ENCODE data around the gene TKFC.
A peak's percentile ranks its signal among the peaks of the same experiment; 100 is the strongest.

Gene TKFC

GRCh38 chr11:61332797-61333549 lies at the start of gene TKFC, which contains the start of gene DDB1:
Gene TKFC (plus strand): TSS chr11:61333228. CDS start chr11:61334729, 1,501 bp downstream.
Gene DDB1 (minus strand): TSS chr11:61333105. CDS start chr11:61332968, 137 bp downstream.
- DNase-seq (ENCODE audit: low read depth in 2 of 2): peak; percentile 93 to 94

- no peak for DNase-seq (ENCODE audit: low read depth in 2 of 2)
These were observed 49.4 kb upstream of the TKFC start for GRCh38 chr11:61283613-61284012.

DNA sequence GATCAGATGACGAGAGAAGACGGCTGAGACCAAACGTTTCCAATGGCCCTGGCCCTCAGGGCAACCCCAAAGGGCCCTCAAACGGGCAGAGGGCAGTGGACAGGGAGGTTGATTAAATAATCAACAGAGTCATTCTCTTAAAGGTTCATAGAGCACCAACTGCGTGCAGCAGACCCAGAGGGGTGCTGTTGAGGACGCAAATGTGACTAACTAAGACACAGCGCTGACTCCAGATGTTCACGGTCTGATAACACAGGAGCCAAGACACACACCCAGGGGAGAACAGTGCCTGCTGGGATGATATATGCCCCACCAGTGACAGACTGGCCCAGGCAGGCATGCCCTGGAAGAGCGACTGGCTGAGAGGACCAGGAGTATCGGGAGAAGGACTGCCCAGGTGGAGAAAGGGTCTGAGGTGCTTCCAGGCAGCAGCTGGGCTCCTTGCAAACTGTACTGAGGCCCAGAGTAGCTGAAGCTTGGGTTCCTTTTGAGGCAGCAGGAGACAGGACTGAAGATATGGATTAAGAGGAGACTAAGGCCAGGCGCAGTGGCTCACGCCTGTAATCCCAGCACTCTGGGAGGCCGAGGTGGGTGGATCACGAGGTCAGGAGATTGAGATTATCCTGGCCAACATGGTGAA lies 45.6 kb upstream of the TKFC start:
- DNase-seq (ENCODE audit: low read depth in 2 of 2): no peak

GRCh38 chr11:61290905-61291690 lies 41.9 kb upstream of the TKFC start:
- DNase-seq (ENCODE audit: low read depth in 2 of 2): no peak

DNA sequence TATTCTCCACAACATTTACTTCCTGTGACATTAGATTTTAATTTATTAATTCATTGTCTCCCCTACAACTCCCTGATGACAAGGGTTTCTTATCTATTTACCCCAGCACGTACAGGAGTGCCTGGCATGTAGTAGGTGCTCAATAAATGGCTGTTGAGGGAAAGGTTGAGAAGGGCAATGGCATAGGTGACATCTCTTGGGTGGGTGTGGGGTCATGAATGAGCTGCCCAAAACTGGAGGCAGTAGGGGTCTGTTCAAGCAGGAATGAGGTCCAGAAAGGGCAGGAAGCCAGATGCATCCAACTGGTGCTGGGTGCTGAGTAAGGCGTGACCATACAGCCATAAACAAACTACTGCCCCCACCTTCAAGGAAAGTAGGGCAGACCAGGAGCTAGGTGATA lies 40.7 kb upstream of the TKFC start:
- DNase-seq (ENCODE audit: low read depth in 2 of 2): no peak

DNA sequence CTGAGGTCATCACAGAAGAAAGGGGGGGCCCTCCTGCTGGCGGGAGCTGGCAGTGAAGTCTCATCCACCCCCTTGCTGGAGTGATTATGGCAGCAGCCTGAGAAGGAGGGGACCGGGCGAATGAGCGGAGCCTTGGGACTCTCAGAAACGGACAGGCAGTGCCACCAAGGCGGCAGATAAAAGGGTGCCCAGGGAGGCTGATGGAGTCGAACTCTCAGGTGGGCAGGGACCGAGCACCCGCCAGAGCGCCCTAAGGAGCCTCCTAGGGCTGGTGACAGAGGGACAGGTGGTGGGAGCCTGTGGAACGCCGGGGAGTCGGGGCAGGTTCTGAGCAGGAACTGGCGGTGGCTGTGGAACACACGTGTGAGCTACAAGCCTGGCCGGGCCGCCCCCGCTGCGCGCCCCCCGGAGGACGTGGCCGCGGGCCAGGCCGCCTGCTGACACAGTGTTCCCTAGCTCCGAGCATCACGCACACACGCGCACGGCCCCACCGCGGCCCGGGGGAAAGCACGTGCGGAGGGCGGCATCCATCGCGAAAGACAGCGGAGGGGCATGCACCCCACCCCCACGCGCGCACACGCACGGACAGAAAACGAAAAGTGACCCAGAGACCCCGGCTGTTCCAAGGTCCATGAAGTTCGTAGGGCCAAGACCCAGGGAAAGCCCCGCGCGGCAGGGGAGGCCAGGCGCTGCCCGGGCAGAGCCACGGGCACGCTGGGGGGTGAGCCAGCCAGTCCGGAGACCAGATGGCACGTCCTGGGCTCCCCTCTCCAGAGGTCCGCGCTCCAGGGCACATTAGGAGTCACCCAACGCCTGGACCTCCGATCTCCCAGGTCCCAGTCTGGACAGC lies 38.9 kb upstream of the TKFC start:
- DNase-seq (ENCODE audit: low read depth in 2 of 2): peak; percentile 23 to 45

- peak; percentile 41 to 52 for DNase-seq (ENCODE audit: low read depth in 2 of 2)
These were observed 38.1 kb upstream of the TKFC start, which contains the start of gene VWCE for GRCh38 chr11:61294717-61295595. Gene VWCE (minus strand): TSS chr11:61295316. CDS start chr11:61295037, 279 bp downstream.

GRCh38 chr11:61295596-61295926 lies 37.5 kb upstream of the TKFC start:
- DNase-seq (ENCODE audit: low read depth in 2 of 2): no peak

DNA sequence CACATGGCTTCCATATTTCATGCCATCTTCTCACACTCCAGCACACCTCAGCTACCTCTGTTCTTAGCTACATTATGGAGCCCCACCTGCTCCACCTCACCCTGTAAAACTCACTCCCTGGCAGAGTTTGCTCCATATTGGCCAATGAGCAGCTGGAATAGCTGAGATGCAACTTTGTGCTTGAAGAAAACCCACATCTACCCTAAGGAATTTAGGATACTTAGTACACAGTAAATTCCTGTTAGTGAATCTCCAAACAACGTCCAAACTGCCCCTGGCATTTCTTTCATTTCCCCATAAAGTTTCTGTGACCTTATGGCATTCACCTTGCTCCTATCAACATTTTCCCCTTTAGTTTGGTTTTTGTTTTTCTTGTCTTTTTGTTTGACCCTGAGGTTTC lies 35.7 kb upstream of the TKFC start:
- DNase-seq (ENCODE audit: low read depth in 2 of 2): no peak

GRCh38 chr11:61297746-61298145 lies 35.3 kb upstream of the TKFC start:
- DNase-seq (ENCODE audit: low read depth in 2 of 2): no peak

- no peak for DNase-seq (ENCODE audit: low read depth in 2 of 2)
These were observed 34.3 kb upstream of the TKFC start for GRCh38 chr11:61298663-61299244.

DNA sequence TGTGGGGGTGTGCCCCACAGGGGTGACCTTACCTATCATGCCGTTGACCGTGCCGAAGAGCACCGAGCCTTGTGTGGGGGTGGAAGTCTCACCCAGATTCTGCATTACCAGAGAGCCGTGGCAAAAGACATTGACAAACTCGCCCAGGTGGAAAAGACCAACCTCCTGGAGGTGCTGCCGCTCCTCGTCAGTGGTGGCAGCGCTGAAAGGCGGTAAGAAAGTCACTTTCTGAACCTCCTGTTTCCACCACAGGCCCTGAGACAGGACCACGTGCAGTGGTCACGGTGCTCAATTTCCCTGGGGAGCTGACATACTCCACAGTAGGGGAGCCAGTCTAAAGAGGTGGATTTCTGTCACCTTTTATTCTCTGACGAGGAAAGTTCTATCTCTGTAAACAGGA lies 30.5 kb upstream of the TKFC start:
- no peak for DNase-seq (ENCODE audit: low read depth in 2 of 2)

DNA sequence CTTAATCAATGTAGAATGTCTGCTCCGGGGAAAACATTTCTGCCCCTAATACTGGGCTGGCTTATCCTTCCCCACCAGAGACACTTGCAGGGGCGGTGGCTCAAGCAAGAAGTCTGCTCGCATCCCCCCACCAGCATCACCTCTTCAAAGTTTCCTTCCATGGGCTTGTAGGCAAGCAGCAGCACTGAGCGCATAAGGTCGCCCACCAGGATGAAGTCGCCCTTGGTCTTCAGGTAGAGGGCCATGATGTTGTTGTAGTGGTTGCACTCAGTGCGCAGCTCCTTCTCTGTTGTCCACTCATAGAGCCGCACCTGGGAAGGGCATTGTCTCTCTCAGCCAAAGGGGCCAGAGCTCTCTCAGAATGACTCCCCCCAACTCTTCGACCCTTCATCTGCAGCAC lies 29.3 kb upstream of the TKFC start:
- DNase-seq (ENCODE audit: low read depth in 2 of 2): no peak

DNA sequence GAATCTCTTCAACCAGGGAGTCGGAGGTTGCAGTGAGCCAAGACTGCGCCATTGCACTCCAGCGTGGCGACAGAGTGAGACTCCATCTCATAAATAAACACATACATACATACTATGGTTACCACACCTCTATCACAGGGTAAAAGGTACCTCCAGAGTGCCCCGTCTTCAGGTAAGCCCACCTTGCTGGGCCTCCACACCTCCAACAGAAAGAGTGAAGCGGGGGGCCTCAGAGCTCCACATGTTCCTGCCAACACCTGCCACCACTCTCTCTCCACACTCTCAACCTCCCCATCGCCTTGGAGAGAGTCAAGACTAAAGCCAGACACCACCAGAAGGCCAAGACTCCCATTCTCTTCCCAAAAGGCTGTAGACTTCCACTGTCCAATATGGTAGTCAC lies 27.6 kb upstream of the TKFC start:
- no peak for DNase-seq (ENCODE audit: low read depth in 2 of 2)

DNA sequence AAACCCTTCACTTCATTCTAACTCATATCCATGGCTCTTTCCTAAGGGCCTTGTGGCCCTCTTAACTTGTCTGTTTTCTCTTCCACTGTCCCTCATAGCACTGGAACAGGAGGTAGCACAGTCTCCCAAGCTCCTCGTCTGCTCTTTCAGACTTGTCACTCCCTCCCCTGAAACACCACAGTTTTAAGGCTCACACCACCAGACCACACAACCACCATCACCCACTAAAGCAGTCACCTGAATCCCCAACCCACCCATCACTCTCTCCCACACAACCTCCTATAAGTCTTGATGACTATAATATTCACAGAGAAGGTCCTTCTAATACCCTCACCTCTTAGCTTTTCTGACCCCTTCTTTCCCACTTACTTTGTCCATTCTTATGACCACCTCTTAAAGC lies 26.8 kb upstream of the TKFC start:
- DNase-seq (ENCODE audit: low read depth in 2 of 2): no peak

DNA sequence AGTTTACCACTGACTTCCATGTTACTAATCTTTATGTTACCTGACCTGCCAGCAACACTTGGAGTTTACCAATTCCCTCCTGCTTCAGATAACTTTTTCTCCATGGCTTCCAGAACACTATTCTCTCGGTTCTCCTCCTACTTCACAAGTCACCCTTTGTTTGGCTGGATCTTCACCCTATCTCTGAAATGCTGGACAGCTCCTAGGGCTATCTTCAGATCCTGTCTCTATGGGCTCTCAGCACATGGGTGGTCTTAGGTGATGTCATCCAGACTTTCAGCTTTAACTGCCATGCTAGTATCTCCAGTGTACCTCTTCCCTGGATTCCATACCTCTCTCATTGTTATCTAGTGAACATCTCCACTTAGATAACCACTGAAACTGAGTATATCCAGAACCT lies 25.7 kb upstream of the TKFC start:
- DNase-seq (ENCODE audit: low read depth in 2 of 2): no peak

DNA sequence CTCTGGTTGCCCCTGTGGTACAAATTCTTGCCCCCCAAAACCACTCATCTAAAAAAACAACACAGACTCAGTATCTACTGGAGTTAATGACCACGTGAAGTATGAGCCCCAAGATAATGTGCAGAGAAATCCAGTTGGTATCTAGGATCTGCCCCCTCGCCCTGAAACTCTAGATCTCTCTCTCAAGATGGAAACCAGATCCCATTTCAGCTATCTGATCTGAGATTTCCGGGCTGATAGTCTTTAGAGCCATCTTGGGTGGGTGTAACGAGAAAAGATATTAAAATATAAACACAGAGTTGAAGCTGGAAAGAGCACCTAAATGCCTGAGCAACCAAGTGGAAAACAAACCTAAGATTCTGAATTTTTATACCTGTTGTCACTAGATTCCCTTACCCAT lies 23.9 kb upstream of the TKFC start:
- DNase-seq (ENCODE audit: low read depth in 2 of 2): no peak

- no peak for DNase-seq (ENCODE audit: low read depth in 2 of 2)
These were observed 23.3 kb upstream of the TKFC start for GRCh38 chr11:61309739-61310138.

DNA sequence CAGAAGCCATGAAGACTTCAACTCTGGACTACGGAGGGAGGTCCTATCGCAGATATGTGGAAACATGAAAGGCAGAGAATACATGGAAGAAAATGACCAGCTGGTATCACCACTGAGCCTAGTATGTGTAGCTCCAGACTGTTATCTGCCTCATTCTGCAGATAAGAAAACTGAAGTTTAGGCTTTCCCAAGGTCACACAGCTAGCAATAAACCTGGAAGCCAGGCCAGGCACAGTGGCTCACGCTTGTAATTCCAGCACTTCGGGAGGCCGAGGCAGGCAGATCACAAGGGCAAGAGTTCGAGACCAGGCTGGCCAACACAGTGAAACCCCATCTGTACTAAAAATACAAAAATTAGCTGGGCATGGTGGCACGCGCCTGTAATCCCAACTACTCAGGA lies 22.3 kb upstream of the TKFC start:
- no peak for DNase-seq (ENCODE audit: low read depth in 2 of 2)

DNA sequence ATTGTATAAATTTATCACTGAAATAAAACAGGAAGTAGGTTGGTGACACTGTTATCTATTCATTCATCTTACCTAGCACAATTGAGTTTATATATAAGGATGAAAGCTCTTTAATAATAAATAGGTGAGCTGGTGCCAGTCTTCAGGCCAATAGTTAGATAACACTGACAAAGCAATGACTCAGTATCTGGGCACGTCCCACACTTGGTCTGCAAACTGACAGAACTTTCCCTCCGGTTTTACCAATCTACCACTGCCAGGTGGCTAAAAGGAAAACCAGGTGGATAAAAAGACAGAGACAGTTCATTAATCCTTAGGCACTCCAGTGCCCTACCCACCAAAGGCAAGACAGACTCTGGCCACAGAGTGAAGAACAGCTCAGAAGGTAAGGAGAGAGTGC lies 17.8 kb upstream of the TKFC start:
- no peak for DNase-seq (ENCODE audit: low read depth in 2 of 2)

Data from activated CD8-positive, alpha-beta memory T cell treated with anti-CD3 and anti-CD28 coated beads for 4 hours (primary cell).